ENCODE results near the gene GPC2. TPM values are rescaled to one million over a fixed set of nuclear protein-coding genes. Genes with fewer than 3 reads are reported as not detected.

GPC2 gene
- total RNA-seq, 4 donors from 2014 or later: 0.66 to 2.7 TPM; not detected in 2

GRCh38 chr7:100166970-100167911 lies 9.9 kb downstream of the GPC2 start:
- TF ChIP-seq CTCF (IDR thresholded peaks at IDR 0.05; ENCODE audit: low read depth): no peak

- TF ChIP-seq CTCF (IDR thresholded peaks at IDR 0.05; ENCODE audit: low read depth): no peak
Observed at GRCh38 chr7:100166317-100166940, 10.8 kb downstream of the GPC2 start.

- TF ChIP-seq CTCF (IDR thresholded peaks at IDR 0.05; ENCODE audit: low read depth): no peak
Observed at GRCh38 chr7:100163871-100164270, 13.3 kb downstream of the GPC2 start.

- TF ChIP-seq CTCF (IDR thresholded peaks at IDR 0.05; ENCODE audit: low read depth): no peak
Observed at GRCh38 chr7:100163006-100163531, 14.1 kb downstream of the GPC2 start.

- TF ChIP-seq CTCF (IDR thresholded peaks at IDR 0.05; ENCODE audit: low read depth): no peak
Observed at GRCh38 chr7:100160067-100160466, 17.1 kb downstream of the GPC2 start.

- TF ChIP-seq CTCF (IDR thresholded peaks at IDR 0.05; ENCODE audit: low read depth): no peak
Observed at GRCh38 chr7:100159099-100159623, 18.0 kb downstream of the GPC2 start.

Data from subcutaneous adipose tissue (tissue), 4 donors.